Neuronal stem cell (in vitro differentiated cells): Measurements from ENCODE around the gene DNAH11.

Experiments
- DNase-seq: peaks from one replicate; pipeline ENCODE4 v3.0.0-alpha.2; 2013; ENCODE audit warnings: low spot score
- H2AFZ ChIP-seq: one replicate; pipeline ENCODE4 v1.6.1; 2013; ENCODE audit warnings: mild to moderate bottlenecking, low read length, inconsistent platforms
- H2AK5ac ChIP-seq: 2 replicates; pipeline ENCODE4 v1.6.1; 2013; ENCODE audit warnings: low read depth, mild to moderate bottlenecking, inconsistent platforms, low read length, moderate library complexity, mixed read lengths
- H2BK120ac ChIP-seq: 2 replicates; pipeline ENCODE4 v1.6.1; 2013; ENCODE audit warnings: low read depth, mild to moderate bottlenecking, inconsistent platforms, low read length, moderate library complexity, mixed read lengths
- H2BK12ac ChIP-seq: one replicate; pipeline ENCODE4 v1.6.1; 2013; ENCODE audit warnings: low read length, inconsistent platforms
- H2BK15ac ChIP-seq: 2 replicates; pipeline ENCODE4 v1.6.1; 2013; ENCODE audit warnings: mild to moderate bottlenecking, low read length, inconsistent platforms, mixed read lengths
- H2BK5ac ChIP-seq: one replicate; pipeline ENCODE4 v1.6.1; 2013; ENCODE audit warnings: inconsistent platforms, mild to moderate bottlenecking, low read length, moderate library complexity
- H3K14ac ChIP-seq: one replicate; pipeline ENCODE4 v1.6.1; 2013; ENCODE audit warnings: low read length, inconsistent platforms
- H3K18ac ChIP-seq: 2 replicates; pipeline ENCODE4 v1.6.1; 2013; ENCODE audit warnings: low read length, inconsistent platforms
- H3K23ac ChIP-seq: 2 replicates; pipeline ENCODE4 v1.6.1; 2013; ENCODE audit warnings: low read depth, mild to moderate bottlenecking, mixed read lengths, low read length, inconsistent platforms; ENCODE audit not compliant: poor library complexity
- H3K27ac ChIP-seq: replicated peaks from 3 replicates; pipeline ENCODE4 v1.5.1; 2013; ENCODE audit warnings: low read length, inconsistent platforms
- H3K27me3 ChIP-seq, 3 experiments: 2 replicates each; pipeline ENCODE4 v1.6.1; 2013; ENCODE audit warnings: low read length in 3 of 3, mild to moderate bottlenecking in 2 of 3, inconsistent platforms in 1 of 3, low read depth in 1 of 3, mixed read lengths in 1 of 3, moderate library complexity in 1 of 3; ENCODE audit not compliant: control insufficient read depth in 3 of 3, insufficient read depth in 3 of 3
- H3K36me3 ChIP-seq, 2 donors: replicated peaks in 1 of 2; 2 replicates each; pipeline ENCODE4 v1.6.1; 2013; ENCODE audit warnings: low read length in 2 of 2; ENCODE audit not compliant: control insufficient read depth in 2 of 2, insufficient read depth in 2 of 2
- H3K4ac ChIP-seq: 2 replicates; pipeline ENCODE4 v1.6.1; 2013; ENCODE audit warnings: inconsistent platforms, mild to moderate bottlenecking, low read length, moderate library complexity
- H3K4me1 ChIP-seq, 2 donors: 1 replicate in 1 of 2; 2 replicates in 1 of 2; pipeline ENCODE4 v1.6.1; 2013; ENCODE audit warnings: low read length in 2 of 2, low read depth in 1 of 2; ENCODE audit not compliant: control insufficient read depth in 2 of 2, insufficient read depth in 1 of 2
- H3K4me2 ChIP-seq: one replicate; pipeline ENCODE4 v1.6.1; 2013; ENCODE audit warnings: mild to moderate bottlenecking, low read length, inconsistent platforms; ENCODE audit not compliant: insufficient read depth, poor library complexity, severe bottlenecking
- H3K4me3 ChIP-seq, 2 donors: 2 replicates each; pipeline ENCODE4 v1.5.1; 2013; ENCODE audit warnings: low read length in 2 of 2, mild to moderate bottlenecking in 2 of 2, inconsistent platforms in 1 of 2, moderate library complexity in 1 of 2
- H3K79me1 ChIP-seq: one replicate; pipeline ENCODE4 v1.6.1; 2013; ENCODE audit warnings: low read depth, mild to moderate bottlenecking, inconsistent platforms, low read length, moderate library complexity
- H3K9ac ChIP-seq: one replicate; pipeline ENCODE4 v1.6.1; 2013; ENCODE audit warnings: mild to moderate bottlenecking, low read depth, low read length, inconsistent platforms; ENCODE audit not compliant: poor library complexity
- H3K9me3 ChIP-seq, 2 donors: replicated peaks in 1 of 2; 2 replicates each; pipeline versions ENCODE3 to v1.6.1; 2013; ENCODE audit warnings: low read length in 2 of 2, mild to moderate bottlenecking in 2 of 2, inconsistent platforms in 1 of 2, low read depth in 1 of 2, mixed read lengths in 1 of 2, moderate library complexity in 1 of 2; ENCODE audit not compliant: control insufficient read depth in 2 of 2, insufficient read depth in 1 of 2
- H4K8ac ChIP-seq: one replicate; pipeline ENCODE4 v1.6.1; 2013; ENCODE audit warnings: low read depth, mild to moderate bottlenecking, inconsistent platforms, low read length, moderate library complexity
- H4K91ac ChIP-seq: one replicate; pipeline ENCODE4 v1.6.1; 2013; ENCODE audit warnings: low read length, low read depth, mild to moderate bottlenecking, inconsistent platforms; ENCODE audit not compliant: poor library complexity
- WGBS, 2 donors: extraction: QIAGEN DNeasy Blood & Tissue Kit; methylation state at CpG; one replicate each; pipeline ENCODE4 v1.1.7; 2013; ENCODE audit warnings: missing lambda C conversion rate in 2 of 2, mixed read lengths in 1 of 2; ENCODE audit not compliant: insufficient read length in 2 of 2, insufficient replicate concordance in 1 of 2; ENCODE audit errors: extremely low coverage in 2 of 2; 5-methylcytosine and 5-hydroxymethylcytosine counted together

The DNAH11 gene

GRCh38 chr7:21500117-21500832 lies 42.6 kb upstream of the DNAH11 start:
- peaks cover 0 to 9% of the 10 kb centered on the region in 2 donors for H3K36me3 ChIP-seq
- no peak overlapping the region for H2AFZ ChIP-seq
- H3K4me3 ChIP-seq, result no peak overlapping the region
- no peak overlapping the region for H2BK12ac ChIP-seq
- DNase-seq, result no peak
- H3K14ac ChIP-seq, result no peak overlapping the region
- no peaks in the 10 kb centered on the region for H3K79me1 ChIP-seq
- no peak overlapping the region for H3K18ac ChIP-seq
- H3K9me3 ChIP-seq, result peaks cover 9 to 20% of the 10 kb centered on the region in 2 donors
- H3K4me2 ChIP-seq, result no peak overlapping the region
- H4K91ac ChIP-seq, result no peak overlapping the region
- H3K4me1 ChIP-seq, result no peaks in the 10 kb centered on the region
- H3K27ac ChIP-seq, result no peak overlapping the region
- no peak overlapping the region for H3K23ac ChIP-seq
- H2BK15ac ChIP-seq, result no peak overlapping the region
- no peak overlapping the region for H2BK5ac ChIP-seq
- H4K8ac ChIP-seq, result no peak overlapping the region
- no peak overlapping the region for H3K9ac ChIP-seq
- H2BK120ac ChIP-seq, result no peak overlapping the region
- no peak overlapping the region for H2AK5ac ChIP-seq
- WGBS, 2 donors, result 100% methylated on average over 1 of the region's 6 CpGs; no CpG with 5 or more reads in 1 of the 2 donors
- no peaks in the 10 kb centered on the region for H3K27me3 ChIP-seq
- no peak overlapping the region for H3K4ac ChIP-seq

GRCh38 chr7:21504021-21504420 lies 38.8 kb upstream of the DNAH11 start:
- H3K79me1 ChIP-seq, result peaks cover 3% of the 10 kb centered on the region
- H3K9ac ChIP-seq, result no peak overlapping the region
- no peak overlapping the region for H3K18ac ChIP-seq
- no peak overlapping the region for H2BK120ac ChIP-seq
- H3K27me3 ChIP-seq, result no peaks in the 10 kb centered on the region
- no peak overlapping the region for H3K4ac ChIP-seq
- DNase-seq, result no peak
- H3K4me3 ChIP-seq, result no peak overlapping the region
- H2AFZ ChIP-seq, result no peak overlapping the region
- no peaks in the 10 kb centered on the region for H3K4me1 ChIP-seq
- H2BK12ac ChIP-seq, result no peak overlapping the region
- H4K8ac ChIP-seq, result no peak overlapping the region
- no CpG with 5 or more reads among the region's 2 CpGs for WGBS, 2 donors
- H3K14ac ChIP-seq, result no peak overlapping the region
- no peak overlapping the region for H2BK15ac ChIP-seq
- H4K91ac ChIP-seq, result no peak overlapping the region
- H3K36me3 ChIP-seq, result peaks cover 4 to 12% of the 10 kb centered on the region in 2 donors
- H2AK5ac ChIP-seq, result no peak overlapping the region
- no peak overlapping the region for H3K4me2 ChIP-seq
- no peak overlapping the region for H3K23ac ChIP-seq
- peaks cover 13 to 15% of the 10 kb centered on the region in 2 donors for H3K9me3 ChIP-seq
- H2BK5ac ChIP-seq, result no peak overlapping the region
- no peak overlapping the region for H3K27ac ChIP-seq

- Histone ChIP-seq H3K23ac (no peak overlapping the region), H2BK120ac (no peak overlapping the region), H3K4me3 (no peak overlapping the region), H3K27ac (no peak overlapping the region), H2BK12ac (no peak overlapping the region), H4K8ac (no peak overlapping the region), H3K4me2 (no peak overlapping the region), H2AK5ac (no peak overlapping the region), H3K27me3 (no peaks in the 10 kb centered on the region), H3K9me3 (peaks cover 7 to 11% of the 10 kb centered on the region in 2 donors), H2BK15ac (no peak overlapping the region), H3K14ac (no peak overlapping the region), H3K9ac (no peak overlapping the region), H2AFZ (no peak overlapping the region), H2BK5ac (no peak overlapping the region), H3K36me3 (peaks cover 8 to 20% of the 10 kb centered on the region in 2 donors), H3K4me1 (no peaks in the 10 kb centered on the region), H4K91ac (no peak overlapping the region), H3K4ac (no peak overlapping the region), H3K18ac (no peak overlapping the region), H3K79me1 (peaks cover 3% of the 10 kb centered on the region)
- DNase-seq, result peak; percentile 5
- WGBS, 2 donors, result no CpG with 5 or more reads among the region's 8 CpGs
Observed at GRCh38 chr7:21507627-21508343, 35.1 kb upstream of the DNAH11 start.

GRCh38 chr7:21508538-21508937 lies 34.3 kb upstream of the DNAH11 start:
- no peak overlapping the region for H3K4ac ChIP-seq
- H3K4me3 ChIP-seq, result no peak overlapping the region
- no peak overlapping the region for H2BK12ac ChIP-seq
- H4K91ac ChIP-seq, result no peak overlapping the region
- H3K4me2 ChIP-seq, result no peak overlapping the region
- H4K8ac ChIP-seq, result no peak overlapping the region
- no peak overlapping the region for H3K23ac ChIP-seq
- no CpG with 5 or more reads among the region's 3 CpGs for WGBS, 2 donors
- no peak overlapping the region for H3K18ac ChIP-seq
- no peak overlapping the region for H2BK15ac ChIP-seq
- no peaks in the 10 kb centered on the region for H3K4me1 ChIP-seq
- H2BK5ac ChIP-seq, result no peak overlapping the region
- H3K27ac ChIP-seq, result no peak overlapping the region
- DNase-seq, result no peak
- H3K14ac ChIP-seq, result no peak overlapping the region
- no peaks in the 10 kb centered on the region for H3K27me3 ChIP-seq
- H2BK120ac ChIP-seq, result no peak overlapping the region
- H2AK5ac ChIP-seq, result no peak overlapping the region
- H2AFZ ChIP-seq, result no peak overlapping the region
- H3K9me3 ChIP-seq, result peaks cover 7 to 11% of the 10 kb centered on the region in 2 donors
- no peak overlapping the region for H3K9ac ChIP-seq
- peaks cover 3% of the 10 kb centered on the region for H3K79me1 ChIP-seq
- peaks cover 6 to 20% of the 10 kb centered on the region in 2 donors for H3K36me3 ChIP-seq
